ENCODE data around the gene ZNF43.

- TF ChIP-seq CTCF (IDR thresholded peaks at IDR 0.05 in 8 of 11, conservative IDR thresholded peaks at IDR 0.05 in 3 of 11) (no peak), POLR2A (IDR thresholded peaks at IDR 0.05) (no peak), POLR2AphosphoS5 (IDR thresholded peaks at IDR 0.05) (no peak)
Measured at GRCh38 chr19:21856773-21857514, 21.0 kb upstream of the ZNF43 start.

All from spleen (tissue), 7 donors.